Embryonic facial prominence (tissue), 1 donor: ENCODE results near the gene CCDC27.
"Not testable (repeated sequence)": the region's sequence is repeated elsewhere in the genome, so short reads cannot be mapped to it uniquely, and the experiment has no call there.

ENCODE experiments used
- DNase-seq: peaks from one replicate; pipeline ENCODE4 v3.0.0-alpha.2; 2016; ENCODE audit errors: extremely low spot score

The CCDC27 gene

DNA sequence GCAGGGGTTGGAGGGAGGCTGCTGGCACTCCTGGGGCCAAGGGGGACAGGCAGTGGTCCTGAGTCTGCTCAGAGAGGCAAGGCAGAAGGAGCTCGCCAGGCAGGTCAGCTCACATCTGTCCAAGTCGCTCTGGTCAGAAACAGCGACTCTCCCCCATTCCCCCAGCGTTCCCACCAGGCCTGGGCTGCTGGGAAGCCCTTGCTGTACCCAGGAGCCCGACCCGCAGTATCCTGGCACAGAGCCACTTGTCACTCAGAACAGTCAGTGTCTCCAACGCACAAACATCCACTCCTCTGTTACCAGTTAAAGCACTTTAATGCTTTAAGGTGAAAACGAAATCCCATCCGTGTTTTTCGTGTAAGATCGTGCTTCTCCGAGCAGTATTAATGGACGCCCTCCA, 16.6 kb upstream of the CCDC27 start:
- no peak for DNase-seq

DNA sequence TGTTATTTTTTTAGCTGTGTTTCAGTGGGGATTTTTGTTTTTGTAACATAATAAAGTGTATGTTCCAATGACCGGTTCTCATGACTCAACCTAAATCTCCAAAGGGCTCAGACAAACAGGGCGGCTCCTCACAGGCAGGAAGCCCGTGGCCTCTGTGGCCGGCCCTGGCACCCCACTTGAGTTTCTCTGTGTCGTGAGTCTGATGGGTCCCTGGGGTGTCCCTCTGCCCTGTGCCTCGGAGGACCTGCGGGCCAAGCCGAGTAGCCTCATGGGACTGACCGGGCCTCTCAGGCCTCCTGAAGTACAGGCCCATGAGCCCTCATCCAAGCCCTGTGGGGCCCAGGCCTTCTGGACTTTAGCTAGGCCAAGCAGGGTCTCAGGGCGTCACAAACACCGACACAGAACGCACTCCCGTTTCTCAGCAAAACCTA, 16.1 kb upstream of the CCDC27 start:
- DNase-seq, result no peak

DNA sequence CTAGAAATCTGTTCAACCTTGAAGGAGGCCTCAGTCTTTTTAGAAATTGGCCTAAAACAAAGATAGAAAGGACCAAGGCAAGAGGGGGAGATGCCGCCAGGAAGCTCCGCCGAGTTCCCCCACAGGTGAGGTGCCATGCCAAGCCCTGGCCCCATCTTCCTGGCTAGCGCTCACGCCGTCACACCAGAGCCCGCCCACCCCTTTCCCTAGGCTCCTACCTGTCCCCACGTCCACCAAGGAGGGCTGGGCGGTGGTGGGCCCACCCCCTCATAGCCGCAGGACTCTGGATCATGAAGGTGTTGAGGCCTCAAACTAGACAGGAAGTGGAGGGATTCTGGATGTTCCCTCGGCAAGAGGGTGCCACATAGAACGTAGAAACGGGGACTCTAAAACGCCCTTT, 15.5 kb upstream of the CCDC27 start:
- no peak for DNase-seq

DNA sequence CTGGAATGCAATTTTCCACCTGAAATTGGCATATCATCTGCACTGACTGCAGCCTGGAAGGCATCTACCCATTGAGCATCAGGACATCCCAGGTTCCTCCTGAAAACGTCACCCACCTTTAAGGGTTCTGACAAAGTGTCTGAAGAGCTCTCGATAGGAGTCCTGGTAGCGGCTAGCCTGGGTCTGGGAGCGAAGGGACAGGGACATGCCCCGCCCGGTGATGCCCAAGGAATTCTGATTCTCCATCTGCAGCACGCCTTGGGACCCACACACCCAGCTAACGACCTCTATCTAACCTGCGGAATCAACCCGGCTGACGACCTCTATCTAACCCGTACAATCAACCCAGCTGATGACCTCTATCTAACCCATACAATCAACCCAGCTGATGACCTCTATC, 13.3 kb upstream of the CCDC27 start:
- DNase-seq, result no peak

DNA sequence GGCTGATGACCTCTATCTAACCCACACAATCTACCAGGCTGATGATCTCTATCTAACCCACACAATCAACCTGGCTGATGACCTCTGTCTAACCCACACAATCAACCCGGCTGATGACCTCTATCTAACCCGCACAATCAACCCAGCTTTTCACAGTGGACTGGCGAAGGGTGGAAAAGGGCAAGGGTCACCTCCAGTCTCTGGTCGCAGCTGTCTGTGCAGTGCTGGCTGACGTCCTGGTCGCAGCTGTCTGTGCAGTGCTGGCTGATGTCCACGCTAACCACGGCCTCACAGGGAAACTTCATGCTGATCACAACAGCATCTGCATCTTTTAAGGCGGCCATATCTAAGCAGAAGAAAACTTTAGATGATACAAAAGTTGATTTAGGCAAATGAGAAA, 12.2 kb upstream of the CCDC27 start:
- DNase-seq, result no peak

DNA sequence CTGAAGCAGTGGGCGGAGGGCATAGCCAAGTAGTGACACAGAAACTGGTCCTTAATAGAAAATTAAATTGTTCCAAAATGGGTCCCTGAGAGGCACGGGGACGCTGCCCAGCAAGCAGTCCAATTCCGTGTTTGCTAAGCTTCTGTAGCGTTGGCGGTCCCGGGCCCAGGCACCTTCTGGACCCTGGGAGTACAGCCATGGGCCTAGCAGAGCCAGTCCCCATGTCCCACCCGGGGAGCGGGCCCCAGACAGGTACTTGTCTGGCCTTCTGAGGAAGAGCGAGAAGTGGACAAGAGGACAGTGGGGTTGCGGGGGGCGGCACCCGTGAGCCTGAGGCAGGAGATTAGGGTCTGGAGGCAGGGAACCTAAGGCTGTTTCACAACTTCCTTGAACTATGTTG, 11.5 kb upstream of the CCDC27 start:
- no peak for DNase-seq

DNA sequence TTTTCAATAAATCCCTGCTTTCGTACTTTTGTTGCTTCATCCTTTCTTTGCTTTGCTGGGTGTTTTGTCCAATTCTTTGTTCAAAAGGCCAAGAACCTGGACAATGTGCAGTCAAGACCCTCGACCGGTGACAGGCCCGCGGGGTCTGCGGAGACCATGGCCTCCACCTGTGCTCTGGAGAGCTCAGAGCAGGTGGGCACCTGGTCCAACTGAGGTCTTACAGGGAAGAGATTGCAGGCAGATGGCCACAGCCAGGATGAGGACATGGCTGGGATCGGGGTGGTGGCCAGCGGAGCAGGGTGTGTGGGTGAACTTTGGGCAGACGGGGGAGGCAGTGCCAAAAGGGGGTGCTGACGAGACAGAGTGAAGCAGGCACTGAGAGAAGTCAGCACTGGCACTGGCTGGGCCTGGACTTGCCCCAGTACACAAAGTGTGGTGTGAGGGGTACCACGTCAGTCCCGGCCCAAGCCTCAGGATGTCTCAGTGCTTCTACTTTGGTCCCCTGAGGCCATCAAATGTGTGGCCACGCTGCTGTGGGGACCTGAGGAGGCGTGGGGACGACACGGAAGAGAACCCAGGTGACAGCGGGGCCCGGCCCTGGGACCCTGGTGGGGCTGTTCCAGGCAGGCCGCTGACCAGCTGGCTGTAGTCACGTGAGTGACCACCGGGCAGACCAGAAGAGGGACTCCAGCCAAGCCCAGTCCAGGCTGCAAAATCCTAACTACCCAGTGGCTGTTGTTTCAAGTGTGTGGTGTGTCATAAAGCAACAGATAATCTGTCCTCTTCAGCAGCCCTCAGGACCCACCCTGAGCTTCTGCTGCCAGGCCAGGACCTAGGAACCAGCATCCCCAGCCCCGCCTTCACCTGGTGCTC, 10.4 kb upstream of the CCDC27 start:
- DNase-seq, result no peak

DNA sequence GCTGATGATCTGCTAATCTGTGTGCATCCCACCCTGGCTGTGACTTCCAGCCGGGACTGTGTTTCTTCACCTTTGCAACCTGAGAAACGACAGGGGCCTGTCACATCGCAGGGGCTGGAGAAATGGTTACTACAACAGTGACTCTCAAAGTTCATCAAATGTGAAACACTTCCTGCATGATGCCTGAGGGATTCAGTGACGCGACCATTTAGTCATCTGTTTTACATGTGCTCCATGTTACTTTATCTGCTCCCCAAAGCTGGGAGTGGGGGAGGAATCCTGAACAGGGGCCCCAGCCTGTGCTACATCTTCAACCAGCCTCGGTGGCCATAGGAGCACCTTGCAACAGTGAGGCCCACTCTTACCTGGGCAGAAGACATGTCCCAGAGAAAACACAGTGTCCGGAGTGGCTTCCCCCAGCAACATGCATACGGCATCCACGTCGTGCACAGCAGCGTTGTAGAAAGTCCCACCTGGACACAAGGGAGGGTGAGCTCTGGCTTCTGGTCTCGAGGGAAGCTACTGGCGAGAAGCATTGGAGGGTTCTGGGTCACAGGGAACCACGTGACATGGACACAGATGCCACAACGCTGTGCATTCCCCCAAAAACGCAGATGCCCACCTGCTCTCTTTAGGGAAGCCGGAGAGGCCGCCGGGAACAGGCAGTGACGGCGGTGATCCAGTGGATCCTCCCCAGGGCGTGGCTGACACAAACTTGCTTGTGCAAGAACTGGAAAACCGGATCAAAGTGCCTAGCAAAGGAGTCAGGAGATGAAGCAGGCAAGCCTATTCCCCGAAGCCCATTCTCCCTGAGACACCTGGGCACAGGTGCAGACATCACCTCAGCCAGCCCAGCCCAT, 9.6 kb upstream of the CCDC27 start:
- no peak for DNase-seq

DNA sequence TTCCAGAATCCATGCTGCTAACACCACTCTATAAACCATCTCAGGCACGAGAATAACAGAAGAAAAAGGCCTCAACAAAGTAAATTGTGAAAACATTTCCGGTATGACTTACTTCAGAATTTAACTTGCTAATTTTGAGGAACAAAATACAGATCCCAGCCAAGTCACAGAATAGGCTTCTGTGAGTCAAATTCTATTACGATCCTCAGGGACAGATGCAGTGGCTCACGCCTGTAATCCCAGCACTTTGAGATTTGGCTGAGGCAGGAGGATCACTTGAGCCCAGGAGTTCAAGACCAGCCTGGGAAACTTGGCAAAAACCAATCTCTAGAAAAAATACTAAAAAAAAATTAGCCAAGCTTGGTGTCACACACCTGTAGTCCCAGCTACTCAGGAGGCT, 8.8 kb upstream of the CCDC27 start:
- no peak for DNase-seq

DNA sequence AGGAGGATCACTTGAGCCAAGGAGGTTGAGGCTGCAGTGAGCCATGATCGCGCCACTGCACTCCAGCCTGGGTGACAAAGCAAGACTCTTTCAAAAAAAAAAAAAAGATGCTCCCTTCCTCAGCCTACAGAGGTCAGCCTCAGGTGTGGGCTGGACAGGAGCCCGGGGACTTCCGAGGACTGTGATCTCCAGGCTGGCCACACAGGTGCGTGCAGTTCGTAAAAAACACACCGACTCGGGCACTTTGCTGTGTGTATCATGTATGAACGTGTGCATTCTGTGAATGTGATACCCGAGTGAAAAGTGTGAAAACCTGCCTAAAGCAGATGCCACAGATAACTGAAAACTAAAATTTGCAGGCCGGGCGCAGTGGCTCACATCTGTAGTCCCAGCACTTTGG, 8.4 kb upstream of the CCDC27 start:
- DNase-seq, result no peak

DNA sequence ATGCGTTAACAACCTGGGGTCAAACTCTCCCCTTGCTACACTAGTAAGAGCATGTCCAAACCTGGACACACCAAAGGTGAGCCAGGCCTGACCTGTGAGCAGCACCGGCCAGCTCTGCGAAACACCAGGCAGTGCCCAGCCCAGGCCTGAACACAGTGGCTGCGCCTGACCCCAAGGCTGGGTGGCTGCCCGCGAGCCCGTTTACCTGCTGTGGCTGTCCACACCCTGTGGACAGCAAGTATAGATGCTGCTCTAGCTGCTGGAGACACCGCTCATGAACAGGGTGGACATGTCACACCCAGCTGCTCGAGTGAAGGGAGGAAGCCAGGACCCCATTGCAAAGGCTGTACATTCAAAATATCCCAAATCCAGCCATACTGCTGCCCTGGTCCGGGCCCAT, 7.6 kb upstream of the CCDC27 start:
- DNase-seq, result no peak

DNA sequence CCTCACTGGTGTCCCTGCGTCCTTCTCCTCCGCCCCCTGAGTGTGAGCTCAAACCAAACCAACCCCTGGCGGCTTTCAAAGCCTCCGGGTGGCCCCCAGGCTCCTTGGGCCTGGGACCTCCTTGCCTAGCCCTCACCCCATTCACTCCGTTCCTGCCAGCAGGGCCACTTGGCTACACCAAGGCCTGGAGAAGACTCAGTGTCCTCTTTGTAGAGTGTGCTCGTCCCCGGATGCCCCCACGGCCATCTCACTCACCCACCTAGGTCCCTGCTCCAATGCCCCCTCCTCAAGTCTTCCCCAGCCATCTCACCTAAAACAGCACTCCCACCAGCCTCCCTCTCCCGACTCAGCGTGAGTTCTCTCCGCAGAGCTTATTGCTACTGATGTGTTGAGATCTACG, 7.2 kb upstream of the CCDC27 start:
- no peak for DNase-seq

DNA sequence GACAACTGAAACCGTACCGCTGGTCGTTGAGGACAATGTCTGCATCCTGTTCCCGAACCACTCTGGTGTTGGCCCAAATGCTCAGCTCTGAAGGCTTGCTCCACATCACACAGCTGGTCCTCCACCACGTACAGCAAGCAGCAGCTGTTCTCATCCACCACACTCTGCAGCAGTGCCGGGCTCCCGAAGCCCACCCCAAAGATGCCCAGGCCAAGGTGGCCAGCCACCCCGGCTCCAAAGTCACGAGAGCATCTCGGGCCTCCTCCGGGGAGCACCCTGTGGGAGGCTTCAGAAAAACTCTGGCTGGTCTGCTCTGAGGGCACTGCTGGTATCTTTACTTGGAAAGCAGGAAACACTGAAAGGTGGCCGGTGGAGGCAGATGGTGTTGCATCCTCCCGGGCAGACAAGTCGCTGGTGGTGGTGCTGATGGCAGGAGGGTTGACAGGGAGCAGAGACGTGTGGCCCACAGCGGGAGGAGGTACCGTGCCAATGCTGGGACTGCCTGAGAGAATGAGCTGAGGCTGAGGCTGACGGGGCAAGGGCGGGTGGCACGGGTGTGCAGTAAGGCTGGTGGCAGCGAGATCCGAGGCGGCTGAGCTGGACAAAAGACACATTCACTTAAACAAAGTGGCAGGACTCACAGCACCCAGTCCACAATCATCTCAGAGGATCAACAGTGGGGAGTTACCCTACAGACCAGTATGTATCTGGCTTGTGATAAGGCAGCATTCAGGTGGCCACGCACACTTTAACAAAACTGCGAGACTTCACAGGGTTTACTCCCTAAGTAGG, 6.5 kb upstream of the CCDC27 start:
- no peak for DNase-seq

DNA sequence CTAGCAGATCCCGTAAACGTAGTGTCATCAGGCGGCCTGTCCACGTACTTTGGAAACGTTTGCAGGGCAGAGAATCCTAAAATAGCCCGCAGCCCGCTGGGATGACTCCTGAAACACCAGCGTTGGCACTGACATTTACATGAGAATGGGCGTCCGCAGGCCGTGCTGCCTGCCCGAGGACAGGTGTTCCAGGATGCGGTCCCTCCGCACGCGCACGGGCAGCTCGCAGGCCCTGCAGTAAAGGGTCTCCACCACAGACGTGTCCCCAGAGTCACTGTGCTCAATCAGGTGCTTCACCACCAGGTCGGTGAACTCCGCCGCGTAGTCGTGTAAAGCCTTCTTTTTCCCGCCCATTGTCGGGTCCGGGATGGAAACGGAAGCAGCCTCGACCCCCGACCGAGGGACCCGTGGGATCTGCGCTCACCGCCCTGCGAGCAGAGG, 5.8 kb upstream of the CCDC27 start:
- no peak for DNase-seq

DNA sequence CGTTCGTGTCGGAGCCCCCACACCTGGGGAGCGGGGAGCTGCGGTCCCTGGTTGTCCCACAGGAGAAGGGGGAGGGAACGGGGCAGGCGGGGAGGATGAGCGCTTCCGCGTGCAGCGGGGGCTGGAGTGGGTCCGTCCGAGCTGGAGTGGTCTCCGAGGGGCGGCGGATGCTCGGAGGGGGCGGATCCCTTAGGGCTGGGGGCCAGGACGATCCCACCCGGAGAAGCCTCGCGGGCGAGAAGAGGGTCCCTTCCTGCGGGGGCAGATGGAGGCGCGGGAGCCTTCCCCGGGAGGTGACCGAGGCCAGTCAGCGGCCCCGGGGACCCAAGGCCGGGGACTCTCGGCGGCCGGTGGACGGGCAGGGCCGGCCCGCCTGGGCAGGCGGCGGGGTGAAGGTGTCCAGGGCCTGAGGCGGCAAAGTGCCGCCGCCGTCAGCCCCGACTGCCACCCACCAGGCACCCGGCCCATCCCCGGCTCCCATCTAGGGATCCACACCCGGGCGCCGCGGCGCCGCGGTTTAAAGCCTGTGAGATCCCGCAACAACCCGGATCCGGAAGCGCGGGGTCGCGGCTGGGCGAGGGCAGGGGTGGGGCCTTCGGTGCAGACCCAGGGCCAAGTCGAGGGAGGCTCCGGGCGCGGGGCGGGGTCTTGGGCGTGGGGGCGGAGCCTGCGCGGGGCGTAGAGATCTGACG, 5.3 kb upstream of the CCDC27 start:
- DNase-seq, result no peak

DNA sequence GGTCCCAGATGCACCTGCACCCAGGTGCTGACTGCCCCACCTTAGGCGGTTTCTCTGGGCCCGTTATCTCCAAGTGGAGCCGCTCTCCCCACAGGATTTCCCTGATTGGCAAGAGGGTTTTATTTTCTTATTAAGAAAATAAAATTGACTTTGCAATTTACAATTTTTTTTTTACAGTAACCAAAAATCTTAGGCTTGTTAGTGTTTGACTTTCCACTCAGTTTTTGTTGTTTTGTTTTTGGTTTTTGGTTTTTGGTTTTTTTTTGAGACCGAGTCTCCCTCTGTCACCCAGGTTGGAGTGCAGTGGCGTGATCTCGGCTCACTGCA, 4.8 kb upstream of the CCDC27 start:
- no peak for DNase-seq

DNA sequence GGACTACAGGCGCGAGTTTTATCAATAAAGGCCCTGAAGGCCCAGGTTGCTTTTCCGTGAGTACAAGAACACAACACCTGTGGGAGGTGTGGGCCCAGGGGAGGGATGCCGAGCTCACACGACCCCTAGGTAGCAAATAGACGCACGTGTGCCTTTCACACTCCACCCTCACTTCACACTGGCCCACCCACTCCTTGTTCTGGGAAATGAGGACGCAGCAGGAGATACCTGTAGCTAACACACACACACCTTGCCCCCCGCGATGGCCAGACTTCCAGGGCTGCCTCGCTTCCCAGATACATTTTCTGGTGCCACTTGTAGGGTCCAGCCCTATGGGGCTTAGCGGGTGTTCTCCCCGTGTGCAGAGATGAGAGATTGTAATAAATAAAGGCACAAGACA, 4.3 kb upstream of the CCDC27 start:
- no peak for DNase-seq

DNA sequence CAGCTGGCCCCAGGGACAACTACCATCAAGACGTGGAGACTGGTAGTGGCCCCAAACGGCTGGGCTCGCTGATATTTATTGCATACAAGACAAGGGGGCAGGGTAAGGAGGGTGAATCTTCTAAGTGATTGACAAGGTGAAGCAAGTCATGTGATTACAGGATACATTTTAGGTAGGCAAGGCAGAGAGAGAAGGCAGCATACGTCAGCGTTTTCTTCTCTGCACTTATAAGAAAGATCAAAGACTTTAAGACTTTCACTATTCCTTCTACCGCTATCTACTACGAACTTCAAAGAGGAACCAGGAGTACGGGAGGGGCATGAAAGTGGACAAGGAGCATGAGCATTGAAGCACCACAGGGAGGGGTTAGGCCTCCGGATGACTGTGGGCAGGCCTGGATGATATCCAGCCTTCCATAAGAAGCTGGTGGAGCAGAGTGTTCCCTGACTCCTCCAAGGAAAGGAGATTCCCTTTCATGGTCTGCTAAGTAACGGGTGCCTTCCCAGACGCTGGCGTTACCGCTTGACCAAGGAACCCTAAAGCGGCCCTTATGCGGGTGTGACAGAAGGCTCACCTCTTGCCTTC, 3.8 kb upstream of the CCDC27 start:
- DNase-seq, result not testable (repeated sequence)

DNA sequence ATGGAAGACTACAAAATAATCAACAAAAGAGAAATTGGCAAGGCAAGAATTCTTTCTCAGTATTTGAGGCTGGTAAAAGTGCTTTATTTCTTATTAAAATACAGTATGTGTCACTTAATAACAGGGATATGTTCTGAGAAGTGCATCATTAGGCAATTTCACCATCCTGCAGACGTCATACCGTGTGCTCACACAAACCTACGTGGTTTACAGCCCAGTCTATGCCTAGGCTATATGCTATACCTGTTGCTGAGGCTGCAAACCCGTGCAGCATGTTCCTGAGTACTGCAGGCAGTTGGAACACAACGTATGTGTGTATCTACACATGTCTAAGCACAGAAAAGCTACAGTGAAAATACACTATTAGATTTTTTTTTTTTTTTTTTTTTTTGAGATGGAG, 2.7 kb upstream of the CCDC27 start:
- no peak for DNase-seq

DNA sequence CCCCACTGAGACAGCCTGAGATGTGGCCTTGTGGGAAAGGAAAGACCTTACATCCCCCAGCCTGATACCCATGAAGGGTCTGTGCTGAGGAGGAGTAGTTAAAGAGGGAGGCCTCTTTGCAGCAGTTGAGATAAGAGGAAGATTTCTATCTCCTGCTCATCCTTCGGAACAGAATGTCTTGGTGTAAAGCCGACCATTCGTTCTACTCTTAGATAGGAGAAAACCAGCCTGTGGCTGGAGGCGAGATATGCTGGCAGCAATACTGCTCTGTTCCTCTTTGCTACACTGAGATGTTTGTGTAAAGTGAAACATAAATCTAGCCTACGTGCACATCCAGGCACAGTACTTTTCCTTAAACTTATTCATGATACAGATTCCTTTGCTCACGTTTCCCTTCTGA, 1.5 kb upstream of the CCDC27 start:
- DNase-seq, result no peak
